Karpas-422 (cell line): ENCODE measurements around the gene SLC7A8. TPM values are rescaled to one million over a fixed set of nuclear protein-coding genes. Genes with fewer than 3 reads are reported as not detected.

Experiments
- DNase-seq: peaks from one replicate; pipeline ENCODE4 v3.0.0-alpha.2; 2015
- H2AFZ ChIP-seq: fragments of 200-600 bp; sonication (generic); 2 replicates; pipeline ENCODE4 v1.6.1; 2014; ENCODE audit warnings: antibody characterized with exemption, low read length, mixed read lengths
- H3K27ac ChIP-seq: fragments of 200-600 bp; sonication (generic); 2 replicates; pipeline ENCODE4 v1.5.1; 2014; ENCODE audit warnings: mild to moderate bottlenecking, low read length, moderate library complexity
- H3K27me3 ChIP-seq: fragments of 200-600 bp; sonication (generic); 2 replicates; pipeline ENCODE4 v1.6.1; 2014; ENCODE audit warnings: low read length, mixed read lengths
- H3K36me3 ChIP-seq: fragments of 200-600 bp; sonication (generic); 2 replicates; pipeline ENCODE4 v1.6.1; 2014; ENCODE audit warnings: low read length, mixed read lengths; ENCODE audit not compliant: insufficient read depth
- H3K4me1 ChIP-seq: fragments of 200-600 bp; sonication (generic); 2 replicates; pipeline ENCODE4 v1.6.1; 2014; ENCODE audit warnings: mild to moderate bottlenecking, low read length, mixed read lengths
- H3K4me2 ChIP-seq: fragments of 200-600 bp; sonication (generic); 2 replicates; pipeline ENCODE4 v1.6.1; 2014; ENCODE audit warnings: low read length, low read depth, mild to moderate bottlenecking; ENCODE audit not compliant: poor library complexity, severe bottlenecking
- H3K4me3 ChIP-seq: fragments of 200-600 bp; sonication (generic); 2 replicates; pipeline ENCODE4 v1.5.1; 2014; ENCODE audit warnings: mild to moderate bottlenecking, antibody characterized with exemption, low read length, mixed read lengths
- H3K79me2 ChIP-seq: fragments of 200-600 bp; sonication (generic); 2 replicates; pipeline ENCODE4 v1.6.1; 2014; ENCODE audit warnings: mild to moderate bottlenecking, low read length, mixed read lengths
- H3K9ac ChIP-seq: fragments of 200-600 bp; sonication (generic); 2 replicates; pipeline ENCODE4 v1.6.0; 2014; ENCODE audit warnings: low read length
- H3K9me2 ChIP-seq: fragments of 200-600 bp; sonication (generic), shearing (Covaris generic); replicated peaks from 2 replicates; pipeline ENCODE4 v1.6.0; 2014; ENCODE audit warnings: mild to moderate bottlenecking, low read length, moderate library complexity; ENCODE audit not compliant: insufficient read depth
- H3K9me3 ChIP-seq: fragments of 300-700, 200-600 bp; sonication (generic); 2 replicates; pipeline ENCODE4 v1.6.1; 2014; ENCODE audit warnings: low read length, mixed read lengths
- H4K20me1 ChIP-seq: fragments of 200-600 bp; sonication (generic); 2 replicates; pipeline ENCODE4 v1.6.1; 2014; ENCODE audit warnings: mild to moderate bottlenecking, antibody characterized with exemption, low read length, low read depth; ENCODE audit not compliant: insufficient read depth
- total RNA-seq: library from RNA; depleted of rRNA; stranded (reverse); fragments of >200 nt; shearing (Covaris generic); gene quantifications from 2 replicates; pipeline ENCODE4 v1.2.3, GENCODE V29; 2014; ENCODE audit warnings: low replicate concordance

The SLC7A8 gene
- total RNA-seq, 1 experiment from 2014 or later: not detected

DNA sequence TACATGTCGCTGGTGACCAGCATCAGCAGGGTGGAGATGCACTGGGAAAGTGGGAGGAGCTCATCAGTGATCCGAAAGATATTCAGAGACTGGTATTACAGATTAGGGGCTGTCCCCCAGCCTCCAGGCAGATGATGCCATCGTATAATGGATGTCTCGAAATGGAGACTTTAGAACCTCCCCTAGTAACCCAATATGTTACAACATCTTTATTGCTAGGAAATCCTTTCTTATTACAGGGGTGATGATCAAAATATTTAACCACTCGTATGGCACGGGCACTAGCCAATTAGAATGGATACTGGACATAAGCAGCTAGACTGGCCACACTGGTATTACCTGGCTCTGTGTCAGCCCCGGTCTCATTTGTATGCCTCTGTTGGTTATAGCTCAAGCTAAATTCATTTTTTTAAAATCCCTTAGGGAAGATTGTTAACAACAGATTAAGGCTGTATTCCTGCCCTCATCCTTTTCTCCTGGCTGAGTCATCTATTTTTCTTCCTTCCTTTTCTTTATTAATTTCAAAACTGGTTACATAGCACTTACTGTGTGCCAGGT is 53.6 kb downstream of the SLC7A8 start:
- Histone ChIP-seq H3K9me2 (no peaks in the 10 kb centered on the region), H3K27me3 (no peaks in the 10 kb centered on the region), H3K9me3 (no peaks in the 10 kb centered on the region), H3K36me3 (no peaks in the 10 kb centered on the region), H3K27ac (no peak overlapping the region), H3K79me2 (no peaks in the 10 kb centered on the region), H2AFZ (no peak overlapping the region), H3K4me2 (no peak overlapping the region), H4K20me1 (no peaks in the 10 kb centered on the region), H3K9ac (no peak overlapping the region), H3K4me1 (no peaks in the 10 kb centered on the region), H3K4me3 (no peak overlapping the region)
- DNase-seq: no peak

DNA sequence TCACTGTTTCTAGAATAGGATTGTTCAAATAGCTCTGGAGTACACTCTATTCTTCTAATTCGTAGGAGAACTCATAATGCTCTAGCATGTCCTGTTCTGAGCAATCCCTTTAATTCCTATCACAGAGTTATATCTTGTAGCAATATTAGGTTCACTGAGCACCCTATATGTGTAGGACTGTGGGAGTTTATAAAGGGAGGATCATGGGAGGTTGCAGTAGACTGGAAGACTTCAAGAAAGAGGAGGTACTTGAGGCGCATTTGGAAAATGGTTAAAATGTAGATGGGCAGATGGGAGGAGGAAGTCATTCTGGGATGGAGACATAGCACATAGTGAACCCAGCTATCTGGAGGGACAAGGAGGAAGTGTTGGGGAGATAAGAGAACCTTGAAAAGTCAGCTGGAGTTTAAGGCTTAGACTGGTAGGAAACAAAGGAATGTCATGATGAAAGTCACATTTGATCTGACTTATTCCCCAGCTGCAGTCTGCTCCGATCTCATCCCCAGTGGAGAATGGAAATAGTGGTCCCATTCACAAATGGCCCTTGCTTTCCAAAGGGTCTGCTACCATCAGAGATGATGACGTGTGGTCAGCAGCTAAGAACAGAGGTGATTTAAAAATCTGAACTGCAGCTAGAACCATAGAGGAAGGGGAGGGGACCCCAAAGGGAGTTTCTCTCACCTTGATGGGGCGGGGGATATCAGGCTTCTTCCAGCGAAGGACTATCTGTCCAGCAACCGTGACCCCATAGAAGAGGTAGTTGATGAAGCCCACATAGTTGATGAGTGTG is 54.3 kb downstream of the SLC7A8 start:
- no peak overlapping the region for H3K9ac ChIP-seq
- H3K4me1 ChIP-seq: no peaks in the 10 kb centered on the region
- no peak overlapping the region for H3K4me3 ChIP-seq

DNA sequence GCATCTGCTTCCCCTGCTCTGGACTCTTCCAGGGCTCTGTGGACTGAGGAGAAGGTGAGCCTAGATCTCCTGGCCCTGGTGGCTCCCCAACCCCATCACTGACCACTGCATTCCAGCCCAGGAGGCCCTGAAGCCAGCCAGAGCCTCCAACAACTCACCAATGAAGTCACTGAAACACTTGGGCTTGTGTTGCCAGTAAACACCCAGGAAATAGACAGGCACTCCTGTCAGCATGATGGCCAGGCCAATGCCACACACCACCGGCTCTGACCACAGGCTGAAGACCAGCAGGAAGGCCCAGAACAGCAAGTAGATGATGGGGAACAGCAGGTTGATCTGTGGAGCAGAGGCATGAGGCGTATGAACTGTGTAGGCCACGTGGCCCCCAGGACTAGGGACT is 55.6 kb downstream of the SLC7A8 start:
- Histone ChIP-seq H3K4me3 (no peak overlapping the region), H3K9me3 (no peaks in the 10 kb centered on the region), H3K79me2 (no peaks in the 10 kb centered on the region), H3K27ac (no peak overlapping the region), H2AFZ (no peak overlapping the region), H3K9ac (no peak overlapping the region), H3K9me2 (no peaks in the 10 kb centered on the region), H4K20me1 (no peaks in the 10 kb centered on the region), H3K4me2 (no peak overlapping the region), H3K27me3 (no peaks in the 10 kb centered on the region), H3K4me1 (no peaks in the 10 kb centered on the region), H3K36me3 (no peaks in the 10 kb centered on the region)
- no peak for DNase-seq

More for the DNA sequence above, 54.3 kb downstream of the SLC7A8 start:
- DNase-seq: no peak
- H3K9me2 ChIP-seq: no peaks in the 10 kb centered on the region
- no peak overlapping the region for H3K4me2 ChIP-seq
- no peaks in the 10 kb centered on the region for H3K27me3 ChIP-seq
- H3K79me2 ChIP-seq: no peaks in the 10 kb centered on the region
- H3K36me3 ChIP-seq: no peaks in the 10 kb centered on the region
- no peaks in the 10 kb centered on the region for H3K9me3 ChIP-seq
- H3K27ac ChIP-seq: no peak overlapping the region
- no peak overlapping the region for H2AFZ ChIP-seq
- no peaks in the 10 kb centered on the region for H4K20me1 ChIP-seq

DNA sequence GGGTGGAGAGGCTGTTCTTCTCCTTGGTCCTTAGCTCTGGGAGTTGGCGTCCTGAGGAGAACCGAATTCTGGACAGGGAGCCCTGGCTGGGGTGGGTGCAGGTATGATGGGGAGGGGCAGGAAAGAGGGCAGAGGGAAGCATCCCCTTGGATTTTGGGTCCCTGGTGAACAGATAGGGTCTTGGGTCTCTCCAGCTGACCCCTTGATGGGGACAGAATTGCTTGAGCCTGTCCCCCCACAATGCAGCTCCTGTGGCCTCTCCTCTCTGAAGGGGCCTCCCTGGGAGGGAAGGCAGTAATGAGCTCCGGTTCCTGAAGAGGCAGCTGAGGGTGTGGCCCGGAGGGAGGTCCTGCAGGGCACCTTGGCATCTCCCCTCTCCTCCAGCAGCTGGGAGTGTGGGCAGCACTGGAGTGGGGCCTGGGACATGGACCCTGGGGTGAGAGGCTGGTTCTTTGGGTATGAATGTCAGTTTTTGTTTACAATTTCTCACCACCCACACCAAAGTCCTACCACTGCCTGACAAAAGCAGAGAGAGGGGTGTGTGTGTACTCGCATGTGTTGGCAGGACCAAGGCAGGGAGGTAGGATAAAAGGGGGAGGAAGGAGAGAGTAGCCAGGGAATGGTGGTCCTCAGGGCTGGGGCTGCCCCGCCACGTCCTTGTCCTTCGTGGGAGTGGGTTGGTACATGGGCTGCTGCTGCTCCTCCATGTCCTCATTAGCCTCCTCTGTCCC is 56.7 kb downstream of the SLC7A8 start:
- no peak overlapping the region for H2AFZ ChIP-seq
- no peak overlapping the region for H3K4me2 ChIP-seq
- no peaks in the 10 kb centered on the region for H3K9me3 ChIP-seq
- no peak overlapping the region for H3K9ac ChIP-seq
- H3K4me3 ChIP-seq: no peak overlapping the region
- no peaks in the 10 kb centered on the region for H3K4me1 ChIP-seq
- no peaks in the 10 kb centered on the region for H4K20me1 ChIP-seq
- no peak for DNase-seq
- no peaks in the 10 kb centered on the region for H3K36me3 ChIP-seq
- no peaks in the 10 kb centered on the region for H3K9me2 ChIP-seq
- no peaks in the 10 kb centered on the region for H3K79me2 ChIP-seq
- no peak overlapping the region for H3K27ac ChIP-seq
- H3K27me3 ChIP-seq: no peaks in the 10 kb centered on the region

DNA sequence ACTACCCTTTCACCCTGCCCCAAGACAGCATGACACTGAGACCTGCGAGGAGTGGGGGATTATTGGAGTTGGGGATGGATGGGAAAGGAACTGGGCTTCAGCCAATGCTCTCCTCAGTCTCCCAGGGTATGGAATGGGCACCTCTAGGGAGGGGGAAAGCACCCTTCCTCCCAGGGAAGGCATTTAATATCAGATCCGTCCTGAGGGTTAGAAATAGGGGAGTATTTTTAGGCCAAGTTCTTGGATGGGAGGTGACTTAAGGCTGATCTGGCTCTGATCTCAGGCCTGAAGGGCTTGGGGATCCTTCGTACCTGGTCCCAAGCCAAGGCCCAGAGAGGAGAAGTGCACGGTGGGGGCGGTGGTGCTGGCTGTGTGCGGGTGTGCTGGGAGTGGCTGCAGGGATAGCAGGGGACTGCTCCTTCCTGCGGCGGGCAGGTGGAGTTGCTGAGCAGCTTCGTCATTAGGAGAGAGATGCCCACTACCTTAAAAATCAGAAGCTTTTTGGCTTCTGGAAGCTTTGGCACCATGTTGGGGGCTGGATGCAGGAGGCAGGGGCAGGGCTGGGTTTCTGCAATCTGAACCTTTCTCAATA is 57.4 kb downstream of the SLC7A8 start:
- Histone ChIP-seq H3K27ac (no peak overlapping the region), H4K20me1 (no peaks in the 10 kb centered on the region), H3K9ac (no peak overlapping the region), H3K4me2 (no peak overlapping the region), H3K9me2 (no peaks in the 10 kb centered on the region), H2AFZ (no peak overlapping the region), H3K27me3 (no peaks in the 10 kb centered on the region), H3K79me2 (no peaks in the 10 kb centered on the region), H3K4me3 (no peak overlapping the region), H3K9me3 (no peaks in the 10 kb centered on the region), H3K36me3 (no peaks in the 10 kb centered on the region), H3K4me1 (peaks cover 6% of the 10 kb centered on the region)
- DNase-seq: no peak

DNA sequence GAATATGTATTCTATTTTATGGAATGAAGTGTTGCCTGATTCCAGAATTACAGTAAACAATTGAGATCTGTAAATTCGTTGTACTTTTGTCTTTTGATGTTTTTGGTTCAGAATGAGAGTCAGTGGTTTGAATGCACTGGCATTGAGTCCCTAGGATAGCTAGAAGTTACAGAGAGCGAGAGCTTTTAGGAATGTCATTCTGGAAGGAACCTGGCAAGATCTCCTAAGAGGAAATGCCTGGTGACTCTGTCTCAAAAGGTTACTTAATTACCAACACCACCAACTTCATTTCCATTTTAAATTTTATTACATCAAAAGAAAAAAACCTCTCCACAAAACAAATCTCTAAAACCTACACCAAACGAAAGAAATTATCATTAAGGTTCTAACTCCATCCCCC is 58.4 kb downstream of the SLC7A8 start:
- Histone ChIP-seq H3K9me3 (no peaks in the 10 kb centered on the region), H3K36me3 (no peaks in the 10 kb centered on the region), H3K27ac (no peak overlapping the region), H3K4me2 (no peak overlapping the region), H3K4me3 (no peak overlapping the region), H3K9ac (no peak overlapping the region), H3K79me2 (no peaks in the 10 kb centered on the region), H3K4me1 (peaks cover 14% of the 10 kb centered on the region), H3K27me3 (no peaks in the 10 kb centered on the region), H4K20me1 (no peaks in the 10 kb centered on the region), H3K9me2 (no peaks in the 10 kb centered on the region), H2AFZ (no peak overlapping the region)
- no peak for DNase-seq

DNA sequence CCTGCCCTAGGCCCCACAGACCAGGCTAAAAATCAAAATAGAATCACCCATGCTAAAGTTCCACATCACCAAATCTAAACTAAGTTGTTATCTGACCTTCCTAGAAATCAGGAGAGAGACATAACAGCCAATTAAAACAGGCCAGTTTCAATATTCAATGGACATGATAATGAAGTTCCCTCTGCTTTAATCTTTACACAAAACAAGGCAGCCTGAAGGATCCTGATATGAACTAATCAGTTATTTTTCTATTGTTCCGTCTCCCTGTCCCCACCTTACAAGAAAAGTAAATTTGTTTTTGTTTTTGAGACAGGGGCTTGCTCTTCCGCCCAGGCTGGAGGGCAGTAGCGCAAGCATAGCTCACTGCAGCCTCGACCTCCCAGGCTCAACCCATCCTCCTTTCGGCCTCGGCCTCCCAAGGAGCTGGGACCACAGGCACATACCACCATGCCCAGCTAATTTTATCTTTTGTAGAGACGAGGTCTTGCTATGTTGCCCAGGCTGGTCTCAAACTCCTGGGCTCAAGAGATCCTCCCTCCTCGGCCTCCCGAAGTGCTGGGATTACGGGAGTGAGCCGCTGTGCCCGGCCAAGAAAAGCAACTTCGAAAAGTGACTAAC is 59.0 kb downstream of the SLC7A8 start:
- no peak for DNase-seq
- Histone ChIP-seq H3K79me2 (no peaks in the 10 kb centered on the region), H2AFZ (no peak overlapping the region), H3K4me1 (peaks cover 20% of the 10 kb centered on the region), H3K36me3 (no peaks in the 10 kb centered on the region), H3K9me3 (no peaks in the 10 kb centered on the region), H3K27ac (no peak overlapping the region), H3K9me2 (no peaks in the 10 kb centered on the region), H3K4me2 (no peak overlapping the region), H3K4me3 (no peak overlapping the region), H4K20me1 (no peaks in the 10 kb centered on the region), H3K27me3 (no peaks in the 10 kb centered on the region), H3K9ac (no peak overlapping the region)

DNA sequence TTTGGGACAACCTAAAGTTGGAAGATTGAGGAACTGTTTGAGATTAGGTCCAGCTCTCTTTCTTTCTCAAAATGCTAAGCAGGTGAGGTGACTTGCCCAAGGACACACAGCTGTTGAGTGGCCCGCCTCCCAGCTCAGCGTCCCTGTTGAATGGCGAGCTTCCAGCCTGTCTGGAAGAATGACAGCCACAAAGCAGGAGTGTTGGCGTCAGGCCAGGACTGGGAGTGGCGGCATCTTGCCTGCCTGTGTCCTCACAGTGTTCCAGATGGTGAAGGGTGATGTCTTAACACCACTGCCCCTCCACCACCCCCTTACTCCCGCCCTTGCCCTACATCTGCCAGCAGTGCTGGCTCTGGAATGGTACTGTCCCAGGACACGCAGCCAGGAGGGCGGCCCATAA is 60.0 kb downstream of the SLC7A8 start:
- Histone ChIP-seq H3K4me2 (no peak overlapping the region), H3K9ac (no peak overlapping the region), H3K9me3 (no peaks in the 10 kb centered on the region), H3K4me1 (peaks cover 24% of the 10 kb centered on the region), H3K27me3 (no peaks in the 10 kb centered on the region), H2AFZ (no peak overlapping the region), H3K9me2 (no peaks in the 10 kb centered on the region), H3K36me3 (no peaks in the 10 kb centered on the region), H3K27ac (no peak overlapping the region), H3K4me3 (no peak overlapping the region), H3K79me2 (no peaks in the 10 kb centered on the region), H4K20me1 (no peaks in the 10 kb centered on the region)
- no peak for DNase-seq
